ENCODE measurements around the gene MB.

DNA sequence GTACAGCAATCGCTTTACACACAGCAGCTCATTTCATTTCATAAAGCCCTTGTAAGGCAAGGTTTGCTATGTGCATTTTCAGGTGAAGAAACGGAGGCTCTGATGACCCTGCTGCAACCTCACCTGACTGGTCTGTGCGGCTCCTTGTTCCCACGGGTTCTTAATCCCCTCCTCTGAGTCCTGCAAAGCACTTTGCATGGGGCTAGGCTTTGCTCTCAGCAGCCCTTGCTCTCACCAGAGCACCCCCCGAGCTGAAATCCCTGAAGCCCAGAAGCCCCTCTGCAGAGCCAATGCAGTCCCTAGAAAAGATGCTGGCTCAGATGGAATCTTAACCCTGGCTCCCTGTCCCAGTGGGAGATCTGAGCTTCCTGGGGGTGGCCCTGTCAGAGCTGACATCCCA is 20.1 kb upstream of the MB start:
- TF ChIP-seq, protein P1, sequence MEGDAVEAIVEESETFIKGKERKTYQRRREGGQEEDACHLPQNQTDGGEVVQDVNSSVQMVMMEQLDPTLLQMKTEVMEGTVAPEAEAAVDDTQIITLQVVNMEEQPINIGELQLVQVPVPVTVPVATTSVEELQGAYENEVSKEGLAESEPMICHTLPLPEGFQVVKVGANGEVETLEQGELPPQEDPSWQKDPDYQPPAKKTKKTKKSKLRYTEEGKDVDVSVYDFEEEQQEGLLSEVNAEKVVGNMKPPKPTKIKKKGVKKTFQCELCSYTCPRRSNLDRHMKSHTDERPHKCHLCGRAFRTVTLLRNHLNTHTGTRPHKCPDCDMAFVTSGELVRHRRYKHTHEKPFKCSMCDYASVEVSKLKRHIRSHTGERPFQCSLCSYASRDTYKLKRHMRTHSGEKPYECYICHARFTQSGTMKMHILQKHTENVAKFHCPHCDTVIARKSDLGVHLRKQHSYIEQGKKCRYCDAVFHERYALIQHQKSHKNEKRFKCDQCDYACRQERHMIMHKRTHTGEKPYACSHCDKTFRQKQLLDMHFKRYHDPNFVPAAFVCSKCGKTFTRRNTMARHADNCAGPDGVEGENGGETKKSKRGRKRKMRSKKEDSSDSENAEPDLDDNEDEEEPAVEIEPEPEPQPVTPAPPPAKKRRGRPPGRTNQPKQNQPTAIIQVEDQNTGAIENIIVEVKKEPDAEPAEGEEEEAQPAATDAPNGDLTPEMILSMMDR (IDR thresholded peaks at IDR 0.05) = no peak
- TF ChIP-seq POLR2A (IDR thresholded peaks at IDR 0.05) (no peak), POLR2AphosphoS5 (IDR thresholded peaks at IDR 0.05) (no peak)
